Measurements from ENCODE around the gene PANX2.
A peak's percentile ranks its signal among the peaks of the same experiment; 100 is the strongest.
"Not testable (repeated sequence)": the region's sequence is repeated elsewhere in the genome, so short reads cannot be mapped to it uniquely, and the experiment has no call there.

The PANX2 gene

GRCh38 chr22:50148991-50149721 is 21.4 kb upstream of the PANX2 start:
- peak; percentile 88 for DNase-seq

GRCh38 chr22:50150161-50151129 is 20.1 kb upstream of the PANX2 start:
- DNase-seq: no peak

GRCh38 chr22:50151571-50152537 is 18.7 kb upstream of the PANX2 start:
- no peak for DNase-seq

- no peak for DNase-seq
These were observed 17.3 kb upstream of the PANX2 start for GRCh38 chr22:50153056-50153755.

- DNase-seq: no peak
These were observed 16.8 kb upstream of the PANX2 start for GRCh38 chr22:50153756-50154140.

GRCh38 chr22:50157709-50158375 is 12.7 kb upstream of the PANX2 start:
- no peak for DNase-seq

GRCh38 chr22:50160947-50161346 is 9.6 kb upstream of the PANX2 start:
- DNase-seq: no peak

- no peak for DNase-seq
These were observed 8.8 kb upstream of the PANX2 start for GRCh38 chr22:50161508-50162390.

GRCh38 chr22:50162391-50162956 is 8.1 kb upstream of the PANX2 start:
- peak; percentile 47 for DNase-seq

- no peak for DNase-seq
These were observed 5.0 kb upstream of the PANX2 start for GRCh38 chr22:50165436-50166123.

GRCh38 chr22:50167689-50168489 is 2.6 kb upstream of the PANX2 start:
- no peak for DNase-seq

- DNase-seq: not testable (repeated sequence)
These were observed 1.9 kb upstream of the PANX2 start for GRCh38 chr22:50168490-50169180.

GRCh38 chr22:50169181-50169759 is 1.3 kb upstream of the PANX2 start:
- no peak for DNase-seq

GRCh38 chr22:50169774-50170341 is 673 bp upstream of the PANX2 start:
- peak; percentile 84 for DNase-seq

GRCh38 chr22:50171319-50171964 is 911 bp downstream of the PANX2 start:
- no peak for DNase-seq

- DNase-seq: no peak
These were observed 1.5 kb downstream of the PANX2 start for GRCh38 chr22:50171965-50172421.

All from activated CD8-positive, alpha-beta memory T cell treated with anti-CD3 and anti-CD28 coated beads for 24 hours (primary cell).